ENCODE measurements around the gene ANGEL2. TPM values are rescaled to one million over a fixed set of nuclear protein-coding genes. Genes with fewer than 3 reads are reported as not detected.
"Not testable (repeated sequence)": the region's sequence is repeated elsewhere in the genome, so short reads cannot be mapped to it uniquely, and the experiment has no call there.

ANGEL2 gene
- total RNA-seq, result 16.0 TPM

GRCh38 chr1:213015099-213016050 lies at the start of gene ANGEL2:
Gene ANGEL2, minus strand, starts transcription at chr1:213015867. Its CDS starts 196 bp downstream, at chr1:213015671.
- ATAC-seq, result peak; percentile 99

- no peak for ATAC-seq
These were observed 45.6 kb upstream of the ANGEL2 start for GRCh38 chr1:213061263-213061662.

GRCh38 chr1:213060836-213061235 lies 45.2 kb upstream of the ANGEL2 start:
- no peak for ATAC-seq

GRCh38 chr1:213057264-213058059 lies 41.8 kb upstream of the ANGEL2 start:
- ATAC-seq, result no peak

GRCh38 chr1:213055767-213056166 lies 40.1 kb upstream of the ANGEL2 start:
- no peak for ATAC-seq

GRCh38 chr1:213054733-213055591 lies 39.3 kb upstream of the ANGEL2 start:
- peak; percentile 45 for ATAC-seq

- no peak for ATAC-seq
These were observed 38.5 kb upstream of the ANGEL2 start for GRCh38 chr1:213054142-213054541.

- ATAC-seq, result no peak
These were observed 37.8 kb upstream of the ANGEL2 start for GRCh38 chr1:213053455-213053854.

- ATAC-seq, result no peak
These were observed 36.2 kb upstream of the ANGEL2 start for GRCh38 chr1:213051881-213052202.

- peak; percentile 98 for ATAC-seq
These were observed 35.6 kb upstream of the ANGEL2 start, which contains the start of gene RPS6KC1 for GRCh38 chr1:213051127-213051880. Gene RPS6KC1, plus strand, starts transcription at chr1:213051241. Its CDS starts 164 bp downstream, at chr1:213051405.

- peak; percentile 44 for ATAC-seq
These were observed 35.1 kb upstream of the ANGEL2 start for GRCh38 chr1:213050745-213051126.

- ATAC-seq, result no peak
These were observed 33.6 kb upstream of the ANGEL2 start for GRCh38 chr1:213049232-213049631.

GRCh38 chr1:213045321-213046226 lies 29.9 kb upstream of the ANGEL2 start:
- ATAC-seq, result not testable (repeated sequence)

GRCh38 chr1:213041443-213041842 lies 25.8 kb upstream of the ANGEL2 start:
- ATAC-seq, result no peak

GRCh38 chr1:213035573-213035972 lies 19.9 kb upstream of the ANGEL2 start:
- no peak for ATAC-seq

- ATAC-seq, result no peak
These were observed 19.0 kb upstream of the ANGEL2 start for GRCh38 chr1:213034713-213035112.

- no peak for ATAC-seq
These were observed 17.0 kb upstream of the ANGEL2 start for GRCh38 chr1:213032651-213033050.

GRCh38 chr1:213027024-213027423 lies 11.4 kb upstream of the ANGEL2 start:
- not testable (repeated sequence) for ATAC-seq

GRCh38 chr1:213020016-213020415 lies 4.3 kb upstream of the ANGEL2 start:
- no peak for ATAC-seq

GRCh38 chr1:213019450-213019849 lies 3.8 kb upstream of the ANGEL2 start:
- no peak for ATAC-seq
